NCI-H2171 treated with DMSO at 0.1 percent for 48 hours (cell line): ENCODE measurements around the gene SLC26A9.
A peak's percentile ranks its signal among the peaks of the same experiment; 100 is the strongest.

Experiments
- DNase-seq: peaks from one replicate; lab custom pipeline; 2025; lab: John Stamatoyannopoulos, UW

Gene SLC26A9

GRCh38 chr1:205943245-205943644 is at the start of gene SLC26A9:
TSS of gene SLC26A9 (minus strand) at chr1:205943456. CDS start at chr1:205935820, 7,636 bp downstream.
- no peak for DNase-seq

- no peak for DNase-seq
Observed at GRCh38 chr1:205992218-205992882, 49.1 kb upstream of the SLC26A9 start.

GRCh38 chr1:205991237-205991636 is 48.0 kb upstream of the SLC26A9 start:
- DNase-seq: no peak

- DNase-seq: no peak
Observed at GRCh38 chr1:205990226-205990625, 47.0 kb upstream of the SLC26A9 start.

GRCh38 chr1:205989786-205990185 is 46.5 kb upstream of the SLC26A9 start:
- no peak for DNase-seq

GRCh38 chr1:205988585-205988995 is 45.3 kb upstream of the SLC26A9 start:
- DNase-seq: no peak

- no peak for DNase-seq
Observed at GRCh38 chr1:205986861-205987260, 43.6 kb upstream of the SLC26A9 start.

GRCh38 chr1:205986292-205986691 is 43.0 kb upstream of the SLC26A9 start:
- no peak for DNase-seq

- no peak for DNase-seq
Observed at GRCh38 chr1:205985330-205986005, 42.2 kb upstream of the SLC26A9 start.

GRCh38 chr1:205983925-205984725 is 40.9 kb upstream of the SLC26A9 start:
- DNase-seq: no peak

GRCh38 chr1:205981257-205981656 is 38.0 kb upstream of the SLC26A9 start:
- DNase-seq: no peak

GRCh38 chr1:205980237-205980870 is 37.1 kb upstream of the SLC26A9 start:
- no peak for DNase-seq

GRCh38 chr1:205979301-205979700 is 36.0 kb upstream of the SLC26A9 start:
- DNase-seq: no peak

GRCh38 chr1:205978676-205979075 is 35.4 kb upstream of the SLC26A9 start:
- no peak for DNase-seq

GRCh38 chr1:205977402-205978014 is 34.3 kb upstream of the SLC26A9 start:
- DNase-seq: peak; percentile 88

GRCh38 chr1:205976708-205977401 is 33.6 kb upstream of the SLC26A9 start:
- DNase-seq: peak; percentile 91

- no peak for DNase-seq
Observed at GRCh38 chr1:205976036-205976435, 32.8 kb upstream of the SLC26A9 start.

- no peak for DNase-seq
Observed at GRCh38 chr1:205975387-205975998, 32.2 kb upstream of the SLC26A9 start.

- no peak for DNase-seq
Observed at GRCh38 chr1:205974712-205975111, 31.5 kb upstream of the SLC26A9 start.

GRCh38 chr1:205973377-205974232 is 30.3 kb upstream of the SLC26A9 start:
- DNase-seq: no peak
